Esophagus muscularis mucosa (tissue), 4 donors: Measurements from ENCODE around the gene RAB3GAP2.

ENCODE experiments used
- CTCF ChIP-seq, 3 experiments: fragments of 200-600 bp in 2 of 3; fragments of 450-650 bp in 1 of 3; sonication (generic) in 2 of 3; IDR thresholded peaks; one replicate each; pipeline ENCODE4 v1.5.1; 2017 to 2019; ENCODE audit warnings: antibody characterized with exemption in 3 of 3, mild to moderate bottlenecking in 2 of 3, moderate library complexity in 1 of 3
- EP300 ChIP-seq: sonication (generic); formaldehyde crosslinking; IDR thresholded peaks from one replicate; pipeline ENCODE4 v1.6.1; 2017; ENCODE audit warnings: antibody characterized with exemption
- POLR2A ChIP-seq: fragments of 450-650 bp; IDR thresholded peaks from one replicate; pipeline ENCODE4 v1.6.1; 2017; ENCODE audit warnings: antibody characterized with exemption, moderate library complexity, mild to moderate bottlenecking, low read depth

GRCh38 chr1:220203816-220204215 is 68.4 kb downstream of the RAB3GAP2 start:
- no peak for TF ChIP-seq POLR2A
- TF ChIP-seq CTCF (IDR thresholded peaks at IDR 0.05) = no peak
- TF ChIP-seq EP300 = no peak
